Measurements from ENCODE around the gene TSPYL1.
A peak's percentile ranks its signal among the peaks of the same experiment; 100 is the strongest.
"Not testable (repeated sequence)": the region's sequence is repeated elsewhere in the genome, so short reads cannot be mapped to it uniquely, and the experiment has no call there.

Gene TSPYL1

DNA sequence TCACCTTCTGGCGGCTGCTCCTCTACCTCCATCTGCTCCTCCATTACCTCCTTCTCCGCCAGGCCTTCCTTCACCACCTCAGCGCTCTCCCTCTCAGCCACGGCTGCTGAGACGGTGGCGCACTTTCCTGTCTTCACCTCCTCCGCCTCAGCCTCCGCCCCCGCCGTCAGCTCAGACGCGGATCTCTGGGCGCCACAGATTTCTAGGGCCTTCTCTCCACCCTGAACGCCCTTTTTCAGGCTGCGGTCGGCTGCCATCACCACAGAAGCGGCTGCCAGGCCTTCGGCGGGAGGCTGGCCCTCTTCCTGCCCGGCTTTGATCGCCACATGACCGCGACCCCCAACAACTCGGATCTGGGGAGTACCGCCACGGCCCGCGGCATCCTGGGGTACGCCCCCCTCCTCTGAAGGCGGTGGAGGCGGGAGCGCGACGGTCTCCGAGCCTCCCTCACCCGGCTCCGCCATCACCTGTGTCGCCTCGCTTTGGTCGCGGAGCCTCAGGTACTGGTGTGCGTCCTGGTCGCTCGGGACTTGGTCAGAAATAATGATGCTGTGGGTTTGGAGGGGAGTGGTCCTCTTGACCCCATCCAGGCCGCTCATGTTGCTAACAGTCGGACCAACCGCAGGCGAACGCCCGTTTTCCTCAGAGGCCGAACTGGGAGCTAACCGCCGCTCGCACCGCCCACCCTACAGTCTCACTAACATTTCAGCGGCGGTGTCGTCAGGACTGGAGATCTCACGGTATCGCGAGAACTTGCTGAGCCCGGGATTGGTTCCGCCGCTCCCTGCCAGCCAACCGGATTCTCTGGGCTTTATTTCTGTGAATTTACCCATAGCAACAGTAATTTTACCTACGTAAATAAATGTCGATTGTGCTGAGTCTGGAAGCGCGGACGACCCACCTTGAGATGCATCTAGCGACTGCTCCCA is at the start of gene TSPYL1:
TSS of gene TSPYL1 (minus strand) at position 699 of the 929 bp plus-strand sequence. CDS start at position 599, 100 bp downstream.
- DNase-seq (ENCODE audit: low read depth), result peak; percentile 80

DNA sequence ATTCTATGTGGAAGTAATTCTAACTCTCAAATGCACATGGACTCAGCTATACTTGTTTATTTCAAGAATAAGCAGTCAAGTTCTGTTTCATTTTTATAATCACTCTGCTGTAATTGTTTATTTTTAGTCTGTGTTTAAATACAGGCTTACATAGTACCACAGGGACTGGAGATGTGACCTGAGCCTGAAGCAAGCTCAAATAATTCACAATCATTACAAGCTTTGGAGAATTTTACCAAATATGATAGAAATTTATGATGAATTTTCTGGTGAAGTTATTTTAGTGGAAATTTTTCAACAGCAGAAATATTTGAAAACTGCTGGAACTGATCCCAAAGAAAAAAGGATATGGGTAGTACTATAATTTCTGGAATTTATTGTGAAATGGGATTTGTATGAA is 49.4 kb upstream of the TSPYL1 start:
- DNase-seq (ENCODE audit: low read depth), result no peak

DNA sequence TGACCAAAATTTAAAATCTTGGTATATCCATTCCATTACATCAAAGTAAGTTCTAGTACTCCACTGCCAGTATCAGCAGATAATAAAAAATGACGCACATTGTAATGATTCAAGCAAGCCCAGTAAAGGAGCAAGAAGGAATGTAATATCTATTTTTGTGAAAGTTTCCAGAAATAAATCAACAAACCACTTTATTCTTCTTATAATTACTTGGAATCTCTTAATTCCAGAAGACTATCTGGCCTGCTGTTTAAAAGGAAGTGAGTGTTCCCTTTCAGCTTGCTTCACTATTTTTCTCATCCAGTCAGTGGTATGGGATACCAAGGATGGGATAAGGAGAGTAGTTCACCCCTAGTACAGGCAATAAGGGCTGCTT is 48.8 kb upstream of the TSPYL1 start:
- peak; percentile 57 for DNase-seq (ENCODE audit: low read depth)

DNA sequence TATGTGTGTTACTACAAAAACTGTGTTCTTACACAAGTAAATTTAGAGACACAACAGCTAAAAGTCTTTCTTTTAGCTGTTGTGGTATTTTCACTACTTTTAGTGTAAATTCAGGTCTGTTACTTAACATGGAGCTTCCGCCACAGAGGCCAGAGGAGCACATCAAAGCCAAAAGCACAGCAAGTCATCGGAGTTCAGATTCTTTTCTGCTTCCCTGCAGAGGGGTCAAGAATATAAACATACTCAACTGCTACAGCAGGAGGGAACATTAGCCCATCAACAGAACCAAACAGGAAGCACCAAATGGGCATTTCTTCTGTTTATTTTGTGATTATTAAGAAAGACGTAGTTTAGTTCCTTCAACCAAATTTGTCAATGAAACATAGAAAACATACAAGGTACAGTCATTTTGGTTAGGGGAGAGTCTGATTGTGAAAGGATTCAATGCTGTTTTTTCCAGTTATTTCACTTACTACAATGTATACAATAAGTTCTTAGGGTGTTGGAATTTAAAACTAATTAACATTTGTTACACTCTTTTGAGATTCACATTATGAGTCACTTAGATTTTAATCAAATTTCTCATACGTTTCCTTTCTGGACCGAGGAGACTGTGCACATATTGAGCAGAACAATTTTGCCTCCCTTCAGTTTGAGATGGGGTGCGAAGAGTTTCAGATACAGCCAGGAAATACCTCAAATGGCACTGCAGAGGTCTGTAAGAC is 48.2 kb upstream of the TSPYL1 start:
- DNase-seq (ENCODE audit: low read depth), result no peak

DNA sequence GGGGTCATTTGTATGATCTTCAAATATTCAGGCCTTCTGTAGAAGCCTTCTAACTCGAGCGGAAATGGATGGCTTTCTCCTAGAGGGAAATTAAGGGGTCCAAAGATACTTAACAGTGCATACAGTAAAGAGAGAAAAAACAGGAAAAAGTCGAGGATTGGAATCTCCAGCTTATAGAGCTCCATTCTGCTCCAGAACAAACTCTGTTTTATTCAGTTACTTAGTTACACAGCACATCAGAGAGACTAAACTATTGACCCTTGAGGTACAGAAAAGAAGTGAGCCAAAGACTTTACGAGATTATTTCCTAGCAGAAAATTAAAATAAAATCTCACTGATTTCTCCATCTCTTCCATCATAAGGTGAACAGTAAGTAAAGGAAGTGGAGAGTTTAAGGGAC is 47.3 kb upstream of the TSPYL1 start:
- DNase-seq (ENCODE audit: low read depth), result no peak

DNA sequence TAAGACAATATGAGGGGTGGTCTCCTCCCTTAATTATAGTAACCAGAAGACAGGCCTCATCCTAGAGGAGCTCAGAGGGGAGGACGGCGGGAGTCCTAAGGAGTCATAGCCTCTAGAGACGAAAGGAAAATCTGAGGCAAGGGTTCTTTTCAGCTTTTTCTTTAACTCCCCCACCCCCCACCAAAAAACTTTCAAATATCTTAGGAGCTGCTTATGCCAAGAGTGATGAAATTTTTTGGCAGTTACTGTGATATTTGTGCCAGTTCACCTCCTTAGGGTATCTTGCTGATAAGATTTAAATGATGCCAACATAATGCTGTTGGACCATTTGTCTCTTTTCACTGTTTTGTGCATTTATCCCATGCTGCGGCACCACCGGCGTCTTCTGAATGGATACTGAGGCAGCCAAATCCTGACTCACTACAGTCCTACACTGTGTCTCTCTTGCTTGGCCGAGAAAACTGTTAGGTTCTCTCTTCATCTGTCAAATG is 46.5 kb upstream of the TSPYL1 start:
- DNase-seq (ENCODE audit: low read depth), result no peak

DNA sequence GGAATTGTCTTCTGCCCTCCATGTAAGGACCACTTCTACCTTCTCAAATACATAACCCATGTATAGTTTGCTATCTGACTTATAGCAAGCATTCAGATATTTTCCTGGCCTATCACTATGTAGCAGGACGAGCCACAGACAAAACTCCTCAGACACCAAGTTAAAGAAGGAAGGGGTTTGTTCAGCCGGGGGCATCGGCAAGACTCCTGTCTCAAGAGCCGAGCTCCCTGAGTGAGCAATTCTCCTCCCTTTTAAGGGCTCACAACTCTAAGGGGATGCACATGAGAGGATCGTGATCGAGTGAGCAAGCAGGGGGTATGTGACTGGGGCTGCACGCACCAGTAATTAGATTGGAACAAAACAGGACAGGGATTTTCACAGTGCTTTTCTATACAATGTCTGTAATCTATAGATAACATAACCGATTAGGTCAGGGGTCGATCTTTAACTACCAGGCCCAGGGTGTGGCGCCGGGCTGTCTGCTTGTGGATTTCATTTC is 46.0 kb upstream of the TSPYL1 start:
- DNase-seq (ENCODE audit: low read depth), result not testable (repeated sequence)

DNA sequence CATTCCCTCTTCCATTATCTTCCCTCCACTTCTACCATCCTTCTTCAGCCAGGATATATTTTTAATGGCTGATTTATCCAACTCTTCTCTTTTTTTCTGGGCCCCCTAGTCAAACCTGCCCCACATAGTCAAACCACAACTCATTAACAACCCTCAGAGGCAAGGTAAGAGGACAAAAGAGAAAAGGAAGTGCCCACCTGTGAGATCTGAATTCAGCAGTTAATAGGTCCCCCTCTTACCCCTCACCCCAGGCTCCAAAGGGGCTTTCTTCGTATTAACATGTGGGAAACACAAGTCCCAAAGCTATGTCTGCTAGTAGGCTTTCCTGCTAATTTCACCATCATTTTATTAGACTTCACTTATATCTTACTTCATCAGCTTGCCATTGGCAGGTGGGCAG is 44.1 kb upstream of the TSPYL1 start:
- DNase-seq (ENCODE audit: low read depth), result no peak

DNA sequence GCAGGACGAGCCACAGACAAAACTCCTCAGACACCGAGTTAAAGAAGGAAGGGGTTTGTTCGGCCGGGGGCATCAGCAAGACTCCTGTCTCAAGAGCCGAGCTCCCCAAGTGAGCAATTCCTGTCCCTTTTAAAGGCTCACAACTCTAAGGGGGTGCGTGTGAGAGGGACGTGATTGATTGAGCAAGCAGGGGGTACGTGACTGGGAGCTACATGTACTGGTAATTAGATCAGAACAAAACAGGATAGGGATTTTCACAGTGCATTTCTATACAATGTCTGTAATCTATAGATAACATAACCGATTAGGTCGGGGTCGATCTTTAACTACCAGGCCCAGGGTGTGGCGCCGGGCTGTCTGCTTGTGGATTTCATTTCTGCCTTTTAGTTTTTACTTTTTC is 42.2 kb upstream of the TSPYL1 start:
- DNase-seq (ENCODE audit: low read depth), result not testable (repeated sequence)

DNA sequence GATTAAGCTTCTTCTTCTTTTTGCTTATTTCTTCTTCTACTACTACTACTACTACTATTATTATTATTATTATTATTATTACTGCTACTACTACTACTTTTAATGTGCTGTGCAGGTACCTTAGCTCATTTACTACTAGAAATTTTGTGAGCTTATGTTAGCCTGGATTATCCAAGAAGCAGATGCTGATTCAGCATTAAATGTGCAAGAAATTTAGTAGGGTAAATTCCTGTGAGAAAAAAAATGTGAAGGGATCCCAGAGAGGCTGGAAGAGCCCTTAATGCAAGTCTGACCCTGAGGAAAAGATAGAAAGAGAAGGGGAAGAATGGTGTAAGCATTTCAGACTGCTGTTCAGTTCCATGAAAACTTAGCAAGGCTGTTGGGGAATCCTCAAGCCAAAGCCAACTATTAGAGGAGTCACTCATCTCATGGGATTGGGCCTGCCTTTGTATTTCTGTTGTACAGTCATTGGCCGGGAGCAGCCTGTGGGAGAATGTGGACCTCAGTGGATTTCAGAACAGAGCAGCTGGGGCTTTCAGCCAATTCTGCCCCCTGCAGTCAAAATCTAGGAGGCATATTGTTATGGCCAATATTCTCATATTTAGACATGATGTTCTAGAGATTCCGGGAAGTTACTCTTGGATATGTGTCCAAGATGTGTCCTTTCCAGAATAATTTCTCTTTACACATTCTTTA is 37.2 kb upstream of the TSPYL1 start:
- DNase-seq (ENCODE audit: low read depth), result no peak

DNA sequence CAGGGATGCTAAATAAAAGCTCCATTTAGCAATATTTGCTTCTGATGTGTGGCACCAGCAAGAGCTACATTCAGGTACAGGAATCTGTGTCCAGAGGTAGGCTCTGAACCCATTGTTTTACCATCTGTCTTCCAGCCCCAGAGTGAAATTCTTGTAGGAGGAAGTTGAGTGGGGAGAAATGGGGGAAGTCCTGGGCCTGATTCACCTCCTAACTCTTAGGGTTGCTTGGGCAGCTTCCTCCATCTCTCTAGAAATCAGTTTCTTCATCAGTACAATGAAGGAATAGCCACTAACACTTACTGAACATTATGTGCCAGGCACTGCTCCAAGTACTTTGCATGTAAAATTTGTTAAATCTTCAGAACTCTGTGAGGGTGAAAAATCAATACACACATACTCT is 35.1 kb upstream of the TSPYL1 start:
- no peak for DNase-seq (ENCODE audit: low read depth)

DNA sequence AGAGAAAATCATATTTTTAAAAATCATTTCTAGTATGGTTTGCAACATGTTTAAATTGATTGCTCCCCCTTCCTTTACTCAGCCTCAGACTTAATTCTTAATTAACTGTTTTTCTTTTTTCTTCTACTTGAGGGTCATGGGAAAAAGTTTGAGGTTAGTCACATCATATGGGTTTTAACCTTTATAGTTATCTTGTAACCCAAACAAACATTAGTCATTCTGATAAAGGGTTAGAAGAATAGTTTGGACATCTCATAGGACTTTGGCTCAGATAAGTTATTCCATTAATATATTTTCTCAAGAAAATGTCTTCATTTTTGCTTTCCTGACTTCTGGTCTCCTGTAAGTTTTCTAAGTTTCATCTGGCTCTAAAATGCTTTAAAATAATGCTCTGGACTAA is 34.5 kb upstream of the TSPYL1 start:
- DNase-seq (ENCODE audit: low read depth), result no peak

DNA sequence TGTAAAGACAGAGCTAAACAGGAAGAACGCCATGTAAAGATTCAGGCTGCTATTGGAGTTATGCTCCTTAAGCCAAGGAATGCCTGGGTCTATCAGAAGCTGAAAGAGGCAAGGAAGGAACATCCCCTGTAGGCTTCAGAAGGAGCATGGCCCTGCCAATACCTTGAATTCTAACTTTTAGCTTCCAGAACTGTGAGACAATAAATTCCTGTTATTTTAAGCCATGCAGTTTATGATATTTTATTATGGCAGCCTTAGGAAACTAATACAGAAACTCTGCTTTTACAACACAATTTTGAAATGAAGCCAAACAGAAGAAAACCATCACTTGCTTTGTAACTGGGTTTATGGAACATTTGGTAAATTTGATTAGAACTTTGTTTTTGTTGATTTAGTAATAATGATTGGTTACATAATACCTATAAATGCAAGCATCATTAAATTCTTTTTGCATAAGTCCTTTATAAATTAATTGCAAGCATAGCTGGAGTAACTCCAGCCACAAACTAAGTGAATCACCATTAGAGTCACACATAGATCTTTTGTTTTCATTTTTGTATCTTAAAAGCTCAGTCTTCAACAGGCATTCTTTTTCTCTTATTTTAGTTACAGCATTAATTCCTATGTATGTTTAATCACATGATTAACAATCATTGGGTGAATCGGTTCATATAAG is 33.5 kb upstream of the TSPYL1 start:
- DNase-seq (ENCODE audit: low read depth), result no peak

DNA sequence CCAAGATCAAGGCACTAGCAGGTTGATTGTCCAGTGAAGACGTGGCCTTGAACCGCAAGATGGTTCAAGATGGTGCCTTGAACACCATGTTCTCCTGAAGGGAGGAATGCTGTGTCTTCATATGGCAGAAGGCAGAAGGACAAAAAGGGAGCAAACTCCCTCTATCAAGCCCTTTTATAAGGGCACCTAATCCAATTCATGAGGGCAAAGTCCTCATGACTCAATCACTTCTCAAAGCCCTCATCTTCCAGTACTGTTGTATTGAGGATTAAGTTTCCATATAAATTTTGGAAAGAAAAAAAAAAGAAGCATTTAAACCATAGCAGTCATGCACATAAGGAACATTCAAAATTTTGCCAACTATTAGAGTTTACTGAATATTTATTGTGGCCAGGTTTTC is 29.9 kb upstream of the TSPYL1 start:
- DNase-seq (ENCODE audit: low read depth), result no peak

DNA sequence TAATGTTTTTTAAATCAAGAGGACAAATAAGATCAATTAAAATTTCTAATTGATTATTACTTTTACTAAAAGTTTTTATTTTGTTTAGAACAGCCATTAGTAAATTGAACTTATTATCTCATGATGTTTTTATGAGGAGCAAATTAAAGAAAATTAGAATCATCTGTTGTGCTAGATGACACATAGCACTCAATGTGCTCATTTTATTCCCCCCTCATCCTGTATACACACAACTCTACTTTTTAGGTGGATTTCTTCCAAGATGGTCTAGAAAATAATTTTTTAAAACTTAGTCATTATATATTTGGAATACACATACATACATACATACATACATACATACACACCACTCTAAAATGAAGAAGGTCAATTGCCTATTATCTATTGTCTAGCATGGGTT is 29.3 kb upstream of the TSPYL1 start:
- no peak for DNase-seq (ENCODE audit: low read depth)

DNA sequence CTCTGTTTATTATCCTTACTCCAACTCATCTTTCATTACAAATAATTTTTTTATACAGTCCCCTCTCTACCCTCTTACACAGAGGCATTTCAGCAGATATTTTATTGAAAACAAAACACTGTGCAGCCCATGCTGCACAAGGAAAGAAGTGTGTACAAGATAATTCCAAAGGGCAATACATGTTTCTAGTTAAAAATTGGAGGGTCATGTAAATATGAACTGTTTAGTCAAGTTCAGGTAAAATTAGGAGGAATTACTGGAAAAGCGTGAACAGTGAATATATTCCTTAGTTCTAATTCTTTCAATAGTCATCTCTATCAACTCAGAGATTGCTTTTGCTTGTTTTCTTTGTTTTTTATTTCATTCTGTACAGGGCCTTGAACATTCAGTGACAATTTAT is 27.9 kb upstream of the TSPYL1 start:
- no peak for DNase-seq (ENCODE audit: low read depth)

DNA sequence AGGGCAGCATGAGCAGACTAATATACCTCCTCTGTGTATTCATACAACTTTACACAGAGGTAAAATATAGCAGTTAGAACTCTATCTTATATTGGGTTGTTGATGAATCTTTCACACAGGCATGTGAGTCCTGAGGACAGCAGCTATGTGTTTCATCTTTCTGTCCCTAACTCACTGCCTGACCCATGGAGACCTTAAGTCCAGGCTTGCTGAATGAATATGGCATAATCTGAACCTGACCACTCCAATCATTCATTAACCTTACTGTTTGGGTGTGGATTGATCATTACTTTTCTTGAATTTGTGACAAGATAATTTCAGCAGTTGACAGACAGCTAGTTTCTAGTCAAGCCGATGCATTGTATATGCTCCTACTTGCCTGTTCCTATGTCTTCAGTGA is 27.3 kb upstream of the TSPYL1 start:
- DNase-seq (ENCODE audit: low read depth), result no peak

DNA sequence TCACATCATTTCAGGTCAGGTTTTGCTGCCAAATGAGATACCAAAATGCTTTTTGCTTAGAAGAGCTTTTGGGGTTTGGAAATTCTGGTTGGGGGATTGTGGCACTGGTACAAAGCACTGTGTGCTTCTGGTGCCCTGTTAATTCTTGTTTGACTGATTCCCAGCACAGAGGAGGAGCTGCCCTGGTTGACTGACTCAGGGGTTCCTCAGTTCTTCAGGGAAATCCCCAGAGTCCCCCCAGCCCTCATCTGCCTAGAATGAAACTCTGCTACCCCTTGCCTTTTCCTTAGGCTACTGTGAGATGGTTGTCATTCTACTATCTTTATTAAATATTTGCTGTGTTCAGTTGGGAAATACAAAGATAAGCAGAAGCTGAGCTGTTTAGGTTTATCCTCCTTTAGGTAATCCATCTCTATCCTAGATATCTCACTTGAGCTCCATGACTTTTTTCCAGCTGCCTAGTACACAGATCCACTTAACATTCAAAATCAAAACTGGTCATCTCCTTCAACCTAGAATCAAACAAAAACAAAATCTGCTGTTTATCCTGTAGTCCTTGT is 24.9 kb upstream of the TSPYL1 start:
- DNase-seq (ENCODE audit: low read depth), result no peak

DNA sequence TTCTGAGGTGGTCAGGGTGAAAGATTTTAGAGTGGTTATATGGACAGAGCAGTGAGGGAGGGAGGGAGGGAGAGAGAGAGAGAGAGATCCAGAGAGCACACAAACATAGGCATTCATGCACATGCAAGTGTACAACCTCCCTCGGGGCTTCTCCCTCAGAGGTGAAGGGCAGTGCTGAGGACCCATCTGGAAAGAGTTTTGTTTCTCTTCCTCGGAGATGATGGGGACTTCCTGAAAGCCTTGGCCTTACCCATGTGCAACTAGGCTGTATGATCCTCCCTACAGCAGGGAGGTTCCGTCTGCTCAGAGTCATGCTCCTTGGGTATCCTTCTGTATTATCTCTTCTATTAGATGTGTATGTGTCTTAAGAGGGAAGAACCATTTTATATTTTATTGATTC is 21.4 kb upstream of the TSPYL1 start:
- DNase-seq (ENCODE audit: low read depth), result no peak

DNA sequence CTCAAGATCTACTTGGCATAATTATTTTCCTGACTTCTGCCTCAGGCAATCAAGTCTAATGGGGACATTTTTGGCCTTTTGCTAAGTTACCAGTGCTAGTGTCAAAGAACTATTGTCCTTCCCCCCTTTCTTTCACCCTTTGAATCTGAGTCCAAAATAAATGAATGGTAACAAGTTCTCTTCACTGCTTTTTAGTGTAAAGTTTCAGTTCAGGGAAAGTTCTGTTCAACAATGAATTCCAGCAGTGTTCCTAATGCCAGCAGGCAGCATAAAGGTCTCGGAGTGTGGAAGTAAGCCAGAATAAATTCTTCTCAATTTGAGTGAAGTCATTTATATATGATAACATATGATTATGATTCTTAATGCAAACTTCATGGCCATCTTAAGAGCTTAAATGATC is 20.8 kb upstream of the TSPYL1 start:
- DNase-seq (ENCODE audit: low read depth), result no peak

DNA sequence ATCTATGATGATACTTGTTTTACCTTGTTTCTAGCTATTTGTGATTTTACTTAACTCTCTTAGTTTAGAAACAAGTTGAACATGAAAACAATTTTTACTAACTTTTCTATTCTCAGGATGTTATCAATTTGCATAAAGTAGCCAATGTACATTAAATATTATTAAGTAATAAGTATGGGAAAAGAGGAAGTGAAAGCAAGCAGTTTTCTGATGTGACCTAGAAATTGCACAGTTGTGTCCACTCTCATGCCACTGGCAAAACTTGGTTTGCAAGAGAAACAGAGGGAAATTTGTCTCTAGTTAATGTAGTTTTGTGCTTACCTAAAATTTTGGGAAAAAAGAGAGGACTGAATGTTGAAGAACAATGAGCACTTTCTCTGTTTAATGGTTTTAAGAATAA is 19.2 kb upstream of the TSPYL1 start:
- no peak for DNase-seq (ENCODE audit: low read depth)

DNA sequence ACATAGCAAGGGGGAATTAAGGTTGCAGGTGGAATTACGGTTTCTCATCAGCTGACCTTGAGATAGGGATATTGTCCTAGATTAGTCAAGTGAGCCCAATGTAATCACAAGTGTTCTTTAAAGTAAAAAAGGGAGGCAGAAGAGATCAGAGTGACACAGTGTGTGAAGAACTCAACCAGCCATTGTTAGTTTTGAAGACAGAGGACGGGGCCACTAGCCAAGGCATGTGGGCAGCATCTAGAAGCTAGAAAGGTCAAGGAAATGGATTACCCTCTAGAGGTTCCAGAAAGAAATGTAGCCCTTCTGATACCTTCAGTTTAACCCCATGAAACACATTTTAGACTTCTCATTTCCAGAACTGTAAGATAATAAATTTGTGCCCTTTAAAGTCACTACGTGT is 18.5 kb upstream of the TSPYL1 start:
- no peak for DNase-seq (ENCODE audit: low read depth)
